ENCODE data around the gene CLCN4.
A peak's percentile ranks its signal among the peaks of the same experiment; 100 is the strongest.

The CLCN4 gene
- total RNA-seq = 0 to 0.19 (median 0.09) reads per million in 3 donors

DNA sequence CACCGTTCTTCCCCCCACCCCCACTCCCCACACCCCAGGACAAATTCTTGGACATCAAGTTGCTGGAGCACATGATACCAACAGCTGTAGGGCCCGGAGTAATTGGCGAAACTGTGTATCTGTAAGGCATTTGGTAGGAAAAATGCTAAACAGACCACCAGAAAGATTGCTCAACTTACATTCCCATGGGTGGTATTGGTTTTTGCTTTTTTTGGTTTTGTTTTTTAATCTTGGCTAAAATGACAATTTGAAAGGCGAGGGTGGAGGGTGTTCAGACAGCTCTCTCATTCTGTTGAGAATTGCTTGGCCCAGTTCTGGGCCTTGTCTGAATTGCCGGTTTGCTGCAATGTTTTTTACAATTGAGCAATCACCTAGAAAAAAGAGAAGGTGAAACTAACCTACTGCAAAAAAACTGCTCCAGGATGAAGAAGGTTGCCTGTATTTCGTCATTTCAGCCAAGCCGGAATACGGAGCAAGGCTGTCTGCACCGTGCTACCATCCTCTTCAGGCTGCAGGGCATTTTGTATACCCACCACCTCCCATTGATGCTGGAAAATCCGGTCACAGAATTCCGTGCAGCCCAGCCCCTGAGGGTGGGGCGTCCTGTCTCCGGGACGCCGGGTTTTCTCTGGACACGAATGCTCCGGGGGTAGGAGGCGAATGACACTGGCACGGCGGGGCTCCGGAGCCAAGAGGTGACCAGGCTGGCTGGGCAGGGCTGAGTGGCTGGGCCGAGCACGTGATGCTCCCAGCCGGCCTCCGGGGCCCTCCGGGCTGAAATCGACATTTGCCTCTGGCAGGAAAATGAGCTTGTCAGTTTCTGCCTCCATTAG lies at the start of gene CLCN4:
TSS of gene CLCN4 (plus strand) at position 777 of the 833 bp plus-strand sequence. CDS start 28,058 bp downstream, outside the sequence.
- no peak for DNase-seq
- Histone ChIP-seq H3K4me3 (ENCODE audit: insufficient read depth, low read depth, low read length, poor library complexity, severe bottlenecking) (no peak within 1 kb of the TSS), H3K9me3 (ENCODE audit: control insufficient read depth, low read length) (no peaks in the 10 kb centered on the region), H3K4me1 (ENCODE audit: control insufficient read depth, insufficient read depth, low read length, poor library complexity, severe bottlenecking) (peaks cover 5% of the 10 kb centered on the region), H3K27me3 (replicated peaks; ENCODE audit: control insufficient read depth, insufficient read depth, low read length, poor library complexity, severe bottlenecking) (peaks cover 10% of the 10 kb centered on the region), H3K36me3 (ENCODE audit: control insufficient read depth, insufficient read depth, low read length) (no peaks in the 10 kb centered on the region), H3K27ac (ENCODE audit: insufficient read depth, low read length, poor library complexity, severe bottlenecking) (no peak within 1 kb of the TSS)

DNA sequence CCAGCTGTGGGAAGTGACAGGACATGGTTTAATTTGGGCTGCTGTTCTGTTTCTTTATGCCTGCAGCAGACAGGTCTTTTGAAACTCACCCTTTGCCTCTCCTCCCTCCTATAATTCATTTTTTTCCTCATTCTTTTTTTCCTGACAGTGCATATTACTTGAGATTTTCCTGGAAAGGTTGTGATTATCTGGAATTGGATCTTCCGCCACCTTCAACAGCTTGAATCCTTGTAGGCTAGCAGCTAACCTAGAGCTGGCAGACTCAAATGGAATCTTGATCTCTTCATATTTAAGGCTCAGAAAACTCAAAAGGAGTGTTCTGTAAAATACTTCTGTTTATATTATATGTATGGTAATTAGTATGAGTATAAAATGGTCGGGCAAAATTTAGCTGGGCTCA lies 49.3 kb upstream of the CLCN4 start:
- Histone ChIP-seq H3K4me3 (ENCODE audit: insufficient read depth, low read depth, low read length, poor library complexity, severe bottlenecking) (no peak overlapping the region), H3K27ac (ENCODE audit: insufficient read depth, low read length, poor library complexity, severe bottlenecking) (peak overlapping the region; percentile 33), H3K4me1 (ENCODE audit: control insufficient read depth, insufficient read depth, low read length, poor library complexity, severe bottlenecking) (peaks cover 29% of the 10 kb centered on the region), H3K36me3 (ENCODE audit: control insufficient read depth, insufficient read depth, low read length) (no peaks in the 10 kb centered on the region), H3K27me3 (replicated peaks; ENCODE audit: control insufficient read depth, insufficient read depth, low read length, poor library complexity, severe bottlenecking) (no peaks in the 10 kb centered on the region), H3K9me3 (ENCODE audit: control insufficient read depth, low read length) (no peaks in the 10 kb centered on the region)
- DNase-seq = no peak

DNA sequence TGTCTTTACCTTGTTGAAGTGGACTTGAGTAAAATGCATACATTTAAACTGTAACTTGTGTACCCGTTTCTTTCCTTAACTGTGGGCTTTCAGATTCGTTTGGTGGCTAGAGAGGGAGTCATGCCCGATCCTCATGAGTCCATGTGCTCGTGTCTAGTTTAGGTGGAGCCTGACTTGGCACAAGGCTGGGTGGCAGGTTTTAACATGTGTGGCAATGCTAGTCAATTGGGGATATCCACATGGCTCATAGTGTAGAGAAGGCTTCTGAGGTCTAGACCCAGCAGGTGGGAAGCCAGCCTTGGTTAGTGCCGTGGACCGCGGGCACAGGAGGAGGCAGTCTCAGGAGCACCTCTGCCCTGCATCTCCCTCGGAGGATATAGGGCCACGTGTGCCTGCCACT lies 48.5 kb upstream of the CLCN4 start:
- H3K4me3 ChIP-seq (ENCODE audit: insufficient read depth, low read depth, low read length, poor library complexity, severe bottlenecking) = no peak overlapping the region
- DNase-seq = no peak
- H3K27me3 ChIP-seq (replicated peaks; ENCODE audit: control insufficient read depth, insufficient read depth, low read length, poor library complexity, severe bottlenecking) = no peaks in the 10 kb centered on the region
- H3K9me3 ChIP-seq (ENCODE audit: control insufficient read depth, low read length) = no peaks in the 10 kb centered on the region
- peaks cover 29% of the 10 kb centered on the region for H3K4me1 ChIP-seq (ENCODE audit: control insufficient read depth, insufficient read depth, low read length, poor library complexity, severe bottlenecking)
- H3K27ac ChIP-seq (ENCODE audit: insufficient read depth, low read length, poor library complexity, severe bottlenecking) = peak overlapping the region; percentile 21
- H3K36me3 ChIP-seq (ENCODE audit: control insufficient read depth, insufficient read depth, low read length) = no peaks in the 10 kb centered on the region

DNA sequence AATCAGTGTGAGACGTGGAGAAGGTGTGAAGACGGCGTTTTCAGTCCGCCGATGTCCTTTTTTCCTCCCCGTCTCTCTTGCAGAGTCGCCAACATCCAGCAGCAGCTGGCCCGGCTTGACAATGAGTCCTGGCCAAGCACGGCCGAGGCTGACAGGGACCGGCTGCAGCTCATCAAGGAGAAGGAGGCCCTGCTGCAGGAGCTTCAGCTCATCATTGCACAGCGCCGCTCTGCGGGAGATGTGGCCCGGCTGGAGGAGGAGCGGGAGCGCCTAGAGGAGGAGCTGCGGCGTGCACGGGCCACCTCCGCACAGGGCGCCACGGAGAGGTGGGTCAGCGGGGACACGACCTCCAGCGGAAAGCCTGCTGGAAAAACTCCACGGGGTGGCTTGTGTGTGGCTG lies 47.1 kb upstream of the CLCN4 start:
- Histone ChIP-seq H3K9me3 (ENCODE audit: control insufficient read depth, low read length) (no peaks in the 10 kb centered on the region), H3K4me3 (ENCODE audit: insufficient read depth, low read depth, low read length, poor library complexity, severe bottlenecking) (no peak overlapping the region), H3K27ac (ENCODE audit: insufficient read depth, low read length, poor library complexity, severe bottlenecking) (peak overlapping the region; percentile 72), H3K27me3 (replicated peaks; ENCODE audit: control insufficient read depth, insufficient read depth, low read length, poor library complexity, severe bottlenecking) (no peaks in the 10 kb centered on the region), H3K4me1 (ENCODE audit: control insufficient read depth, insufficient read depth, low read length, poor library complexity, severe bottlenecking) (peaks cover 29% of the 10 kb centered on the region), H3K36me3 (ENCODE audit: control insufficient read depth, insufficient read depth, low read length) (no peaks in the 10 kb centered on the region)
- no peak for DNase-seq

DNA sequence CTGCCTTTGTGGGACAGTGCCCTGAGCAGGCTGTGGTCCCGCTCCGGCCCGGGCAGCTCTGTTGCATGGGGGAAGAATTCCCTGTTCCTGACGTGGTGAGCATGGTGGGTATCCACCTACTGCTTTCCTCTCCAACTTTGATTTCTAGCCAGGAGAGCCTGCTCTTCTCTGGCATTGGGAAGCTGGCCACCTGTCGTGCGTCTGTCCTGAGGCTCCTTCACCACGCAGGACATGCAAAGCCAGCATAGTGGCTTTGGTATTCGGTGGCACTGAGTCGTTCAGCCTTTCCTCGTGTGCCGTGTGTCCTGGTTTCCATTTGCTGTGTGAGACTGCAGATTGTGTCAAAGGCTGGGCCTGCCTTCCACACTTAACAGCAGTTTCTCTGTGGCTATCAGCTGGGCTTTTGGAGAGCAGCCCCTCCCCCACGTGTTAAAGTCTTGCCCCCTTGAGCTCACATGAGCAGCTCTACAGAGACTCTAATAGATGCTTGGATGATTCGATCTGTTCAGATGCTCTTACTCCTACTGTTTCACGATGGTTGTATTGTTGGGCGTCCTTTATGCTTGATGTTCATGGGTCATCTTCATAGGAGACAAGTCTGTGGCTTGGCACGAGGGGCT lies 46.3 kb upstream of the CLCN4 start:
- Histone ChIP-seq H3K4me3 (ENCODE audit: insufficient read depth, low read depth, low read length, poor library complexity, severe bottlenecking) (no peak overlapping the region), H3K4me1 (ENCODE audit: control insufficient read depth, insufficient read depth, low read length, poor library complexity, severe bottlenecking) (peaks cover 29% of the 10 kb centered on the region), H3K9me3 (ENCODE audit: control insufficient read depth, low read length) (no peaks in the 10 kb centered on the region), H3K36me3 (ENCODE audit: control insufficient read depth, insufficient read depth, low read length) (no peaks in the 10 kb centered on the region), H3K27ac (ENCODE audit: insufficient read depth, low read length, poor library complexity, severe bottlenecking) (peak overlapping the region; percentile 72), H3K27me3 (replicated peaks; ENCODE audit: control insufficient read depth, insufficient read depth, low read length, poor library complexity, severe bottlenecking) (no peaks in the 10 kb centered on the region)
- no peak for DNase-seq

DNA sequence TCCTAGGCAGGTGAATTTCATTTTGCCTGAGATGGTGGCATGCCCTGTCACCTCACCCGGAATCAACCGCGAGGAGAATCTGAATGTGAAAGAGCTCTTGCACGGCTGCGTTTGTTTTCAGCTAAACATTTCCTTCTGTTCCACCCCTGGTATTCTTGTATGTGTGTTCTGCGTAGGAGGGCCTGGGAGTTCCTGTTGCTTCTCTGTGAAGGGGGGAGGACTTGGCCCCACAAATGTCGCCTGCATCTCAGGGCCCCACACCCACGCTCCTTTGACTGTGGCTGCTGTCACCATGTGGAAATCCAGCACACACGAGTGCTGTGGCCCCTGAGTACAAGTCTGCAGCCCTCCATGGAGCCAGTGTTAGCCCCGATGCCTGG lies 45.8 kb upstream of the CLCN4 start:
- no peaks in the 10 kb centered on the region for H3K27me3 ChIP-seq (replicated peaks; ENCODE audit: control insufficient read depth, insufficient read depth, low read length, poor library complexity, severe bottlenecking)
- H3K4me1 ChIP-seq (ENCODE audit: control insufficient read depth, insufficient read depth, low read length, poor library complexity, severe bottlenecking) = peaks cover 29% of the 10 kb centered on the region
- H3K4me3 ChIP-seq (ENCODE audit: insufficient read depth, low read depth, low read length, poor library complexity, severe bottlenecking) = no peak overlapping the region
- peak overlapping the region; percentile 72 for H3K27ac ChIP-seq (ENCODE audit: insufficient read depth, low read length, poor library complexity, severe bottlenecking)
- no peaks in the 10 kb centered on the region for H3K36me3 ChIP-seq (ENCODE audit: control insufficient read depth, insufficient read depth, low read length)
- no peaks in the 10 kb centered on the region for H3K9me3 ChIP-seq (ENCODE audit: control insufficient read depth, low read length)
- peak in 2 of 3 donors; percentile 11 to 48 for DNase-seq

DNA sequence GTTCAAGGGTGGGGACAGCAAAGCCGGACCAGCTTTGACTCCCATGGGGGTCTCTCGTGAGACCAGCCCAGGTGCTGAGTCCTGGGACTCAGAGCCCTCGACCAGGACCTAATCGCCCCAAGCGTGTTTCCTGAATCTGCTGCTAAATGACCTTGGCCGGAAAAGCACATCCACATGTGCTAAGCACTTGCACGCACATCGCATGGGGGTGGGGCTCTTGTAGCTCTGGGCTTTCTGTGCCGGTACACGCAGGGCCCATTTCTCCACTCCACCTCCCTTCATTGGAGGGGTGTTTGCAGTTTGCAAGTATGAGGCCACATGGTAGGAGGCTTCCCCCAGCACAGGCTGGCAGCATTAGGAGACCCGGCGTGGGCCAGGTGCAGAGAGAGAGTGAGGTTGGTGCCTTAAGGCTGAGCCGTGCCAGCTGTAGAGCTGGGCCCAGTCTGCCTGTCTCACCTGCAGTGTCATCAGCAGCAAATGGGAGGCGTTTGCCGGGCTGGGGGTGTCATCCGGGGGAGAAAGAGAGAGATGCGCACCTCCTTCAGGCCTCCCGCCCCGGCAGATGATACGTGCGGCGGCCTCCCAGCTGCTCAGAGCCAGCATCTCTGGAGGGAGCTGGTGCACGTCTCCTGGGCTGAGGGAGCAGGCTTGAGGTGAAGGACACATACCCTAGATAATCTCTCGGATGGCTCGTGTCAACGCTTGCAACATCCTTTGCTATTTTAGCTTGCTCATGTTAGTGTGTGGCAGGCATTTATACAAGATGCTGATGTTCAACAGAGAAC lies 45.2 kb upstream of the CLCN4 start:
- peak; percentile 13 to 59 (median 29) for DNase-seq
- no peaks in the 10 kb centered on the region for H3K27me3 ChIP-seq (replicated peaks; ENCODE audit: control insufficient read depth, insufficient read depth, low read length, poor library complexity, severe bottlenecking)
- no peaks in the 10 kb centered on the region for H3K9me3 ChIP-seq (ENCODE audit: control insufficient read depth, low read length)
- peaks cover 2% of the 10 kb centered on the region for H3K36me3 ChIP-seq (ENCODE audit: control insufficient read depth, insufficient read depth, low read length)
- peaks cover 29% of the 10 kb centered on the region for H3K4me1 ChIP-seq (ENCODE audit: control insufficient read depth, insufficient read depth, low read length, poor library complexity, severe bottlenecking)
- H3K4me3 ChIP-seq (ENCODE audit: insufficient read depth, low read depth, low read length, poor library complexity, severe bottlenecking) = no peak overlapping the region
- H3K27ac ChIP-seq (ENCODE audit: insufficient read depth, low read length, poor library complexity, severe bottlenecking) = peak overlapping the region; percentile 72

DNA sequence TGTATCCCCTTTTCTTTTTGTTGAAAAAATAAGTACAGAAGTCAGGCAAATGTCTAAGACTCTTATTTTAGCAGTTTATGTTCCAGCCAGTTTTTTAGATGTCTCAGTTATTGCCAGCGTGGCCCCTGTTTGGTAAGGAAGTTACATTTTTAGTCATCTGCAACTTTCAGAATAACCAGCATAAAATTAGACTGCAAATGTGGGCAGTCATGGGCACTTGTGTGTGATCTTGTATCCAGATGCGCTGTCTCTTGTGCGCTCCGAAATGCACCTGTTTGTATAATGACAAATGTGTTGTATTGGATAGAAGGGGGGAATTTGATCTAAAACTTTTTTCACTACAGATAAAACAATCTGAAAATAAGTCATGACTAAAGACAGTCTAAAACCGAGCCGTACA lies 44.3 kb upstream of the CLCN4 start:
- H3K27me3 ChIP-seq (replicated peaks; ENCODE audit: control insufficient read depth, insufficient read depth, low read length, poor library complexity, severe bottlenecking) = no peaks in the 10 kb centered on the region
- no peak overlapping the region for H3K4me3 ChIP-seq (ENCODE audit: insufficient read depth, low read depth, low read length, poor library complexity, severe bottlenecking)
- peaks cover 29% of the 10 kb centered on the region for H3K4me1 ChIP-seq (ENCODE audit: control insufficient read depth, insufficient read depth, low read length, poor library complexity, severe bottlenecking)
- no peaks in the 10 kb centered on the region for H3K9me3 ChIP-seq (ENCODE audit: control insufficient read depth, low read length)
- H3K27ac ChIP-seq (ENCODE audit: insufficient read depth, low read length, poor library complexity, severe bottlenecking) = peak overlapping the region; percentile 72
- H3K36me3 ChIP-seq (ENCODE audit: control insufficient read depth, insufficient read depth, low read length) = peaks cover 11% of the 10 kb centered on the region
- DNase-seq = no peak

DNA sequence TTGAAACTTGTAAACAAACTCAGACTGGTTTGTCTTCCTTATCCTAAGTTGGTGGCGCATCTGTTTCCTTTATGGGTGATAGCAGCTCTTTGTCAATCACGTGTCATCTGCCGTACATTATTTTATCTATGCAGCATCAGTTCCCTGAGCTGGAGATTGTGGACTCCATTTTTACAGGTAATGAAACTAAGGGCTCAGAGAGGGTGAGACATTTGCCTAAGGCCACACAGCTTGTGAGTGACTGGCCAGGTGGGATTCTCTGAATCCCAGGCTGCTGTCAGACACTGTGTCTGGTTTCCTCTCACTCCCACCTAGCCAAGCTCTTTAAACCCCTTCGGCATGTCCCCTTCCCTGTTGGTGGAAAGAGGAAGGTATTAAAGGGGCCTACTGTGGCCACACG lies 41.7 kb upstream of the CLCN4 start:
- no peak overlapping the region for H3K27ac ChIP-seq (ENCODE audit: insufficient read depth, low read length, poor library complexity, severe bottlenecking)
- H3K4me1 ChIP-seq (ENCODE audit: control insufficient read depth, insufficient read depth, low read length, poor library complexity, severe bottlenecking) = peaks cover 9% of the 10 kb centered on the region
- no peak overlapping the region for H3K4me3 ChIP-seq (ENCODE audit: insufficient read depth, low read depth, low read length, poor library complexity, severe bottlenecking)
- H3K9me3 ChIP-seq (ENCODE audit: control insufficient read depth, low read length) = no peaks in the 10 kb centered on the region
- peaks cover 12% of the 10 kb centered on the region for H3K36me3 ChIP-seq (ENCODE audit: control insufficient read depth, insufficient read depth, low read length)
- no peak for DNase-seq
- H3K27me3 ChIP-seq (replicated peaks; ENCODE audit: control insufficient read depth, insufficient read depth, low read length, poor library complexity, severe bottlenecking) = no peaks in the 10 kb centered on the region

Data from effector memory CD4-positive, alpha-beta T cell (primary cell).